Large intestine (tissue), 12 donors: ENCODE data around the gene CCDC24. TPM values are rescaled to one million over a fixed set of nuclear protein-coding genes. Genes with fewer than 3 reads are reported as not detected.

Experiments
- DNase-seq, 2 donors: peaks; one replicate each; pipeline versions ENCODE4 v3.0.0 to v3.0.0-alpha.2; 2013
- H3K27ac ChIP-seq: one replicate; pipeline ENCODE4 v1.5.1; 2013; ENCODE audit warnings: low read length
- H3K27me3 ChIP-seq: 2 replicates; pipeline ENCODE4 v1.6.1; 2013; ENCODE audit warnings: low read length; ENCODE audit not compliant: control insufficient read depth, insufficient read depth
- H3K36me3 ChIP-seq: 2 replicates; pipeline ENCODE4 v1.6.1; 2013; ENCODE audit warnings: low read length; ENCODE audit not compliant: control insufficient read depth, insufficient read depth
- H3K4me1 ChIP-seq: one replicate; pipeline ENCODE4 v1.6.1; 2013; ENCODE audit warnings: low read length; ENCODE audit not compliant: control insufficient read depth, insufficient read depth
- H3K4me3 ChIP-seq: one replicate; pipeline ENCODE4 v1.5.1; 2013; ENCODE audit warnings: low read length
- H3K9me3 ChIP-seq: one replicate; pipeline ENCODE4 v1.6.1; 2013; ENCODE audit warnings: mild to moderate bottlenecking, low read depth, low read length, moderate library complexity; ENCODE audit not compliant: control insufficient read depth
- WGBS: methylation state at CpG from one replicate; pipeline ENCODE4 v1.1.5; 2013; ENCODE audit warnings: low lambda C conversion rate; ENCODE audit not compliant: insufficient coverage; 5-methylcytosine and 5-hydroxymethylcytosine counted together
- long read RNA-seq, 11 donors: transcript quantifications; one replicate each; lab custom pipeline, GENCODE V29; 2026
- polyA plus RNA-seq: library from polyadenylated mRNA; unstranded; fragments of 120-200 nt; gene quantifications from one replicate; pipeline ENCODE4 v1.2.1, GENCODE V29; 2013

CCDC24 gene
- 23.4 TPM for polyA plus RNA-seq
- long read RNA-seq, donor 1, partial matches to known transcripts: 0 of 1 reads
- long read RNA-seq, donor 1, other reads (novel, unspliced or antisense): 0 of 1 reads
- long read RNA-seq, donor 2, partial matches to known transcripts: 0 of 1 reads
- long read RNA-seq, donor 2, other reads (novel, unspliced or antisense): 0 of 1 reads
- long read RNA-seq, donor 3: 0 reads
- long read RNA-seq, donor 4: 0 reads
- long read RNA-seq, donor 5, partial matches to known transcripts: 0 of 1 reads
- long read RNA-seq, donor 5, other reads (novel, unspliced or antisense): 0 of 1 reads
- long read RNA-seq, donor 6, partial matches to known transcripts: 0 of 1 reads
- long read RNA-seq, donor 6, other reads (novel, unspliced or antisense): 0 of 1 reads
- long read RNA-seq, donor 7: 0 reads
- long read RNA-seq, donor 8, partial matches to known transcripts: 6 of 8 reads
- long read RNA-seq, donor 8, other reads (novel, unspliced or antisense): 0 of 8 reads
- long read RNA-seq, donor 9: 0 reads
- long read RNA-seq, donor 10, partial matches to known transcripts: 11 of 11 reads
- long read RNA-seq, donor 10, other reads (novel, unspliced or antisense): 0 of 11 reads
- long read RNA-seq, donor 11: 0 reads

DNA sequence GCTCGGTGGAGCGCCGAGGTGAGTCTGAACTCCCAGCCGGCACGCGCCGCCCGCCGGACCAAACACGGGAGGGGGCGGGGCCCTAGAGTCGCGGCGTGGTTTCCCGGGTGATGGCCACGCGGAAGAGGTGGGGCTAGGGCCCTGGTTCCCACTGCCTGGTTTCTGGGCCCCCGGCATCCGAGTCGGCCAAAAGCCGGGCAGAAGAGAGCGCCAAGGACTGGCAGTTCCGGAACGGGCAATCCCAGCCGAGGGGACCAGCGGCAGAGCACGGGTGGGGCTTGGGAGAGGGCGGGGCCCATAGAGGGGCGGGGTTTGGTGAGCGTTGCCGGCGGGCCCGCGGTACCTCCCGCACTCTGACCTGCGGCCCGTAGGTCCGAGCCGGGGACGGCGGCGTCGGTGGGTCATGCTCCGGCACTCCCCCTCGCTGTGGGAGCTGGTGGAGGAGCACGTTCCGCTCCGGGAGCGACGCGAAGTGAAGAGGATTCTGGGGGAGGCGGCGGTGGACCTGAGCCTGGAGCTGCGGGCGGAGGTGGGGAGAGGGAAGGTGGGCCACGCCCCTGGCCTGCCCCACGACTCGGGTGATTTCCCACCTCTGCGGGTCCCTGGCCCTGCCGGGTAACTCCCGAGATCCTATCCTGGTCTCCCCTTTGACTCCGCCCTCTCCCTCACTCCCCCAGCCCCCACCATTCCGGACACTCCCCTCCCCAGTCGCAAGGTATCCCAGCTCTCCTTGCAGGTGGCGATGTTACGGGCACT lies at the start of gene CCDC24:
TSS of gene CCDC24 (plus strand) at position 124 of the 756 bp plus-strand sequence. CDS start at position 404, 280 bp downstream.
- Histone ChIP-seq H3K27me3 (no peaks in the 10 kb centered on the region), H3K9me3 (no peaks in the 10 kb centered on the region), H3K36me3 (no peaks in the 10 kb centered on the region), H3K27ac (peak within 1 kb of the TSS; percentile 86), H3K4me3 (peak within 1 kb of the TSS; percentile 86), H3K4me1 (peaks cover 48% of the 10 kb centered on the region)
- DNase-seq: peak; percentile 61 to 89
- WGBS: no CpG with 5 or more reads among the region's 66 CpGs

DNA sequence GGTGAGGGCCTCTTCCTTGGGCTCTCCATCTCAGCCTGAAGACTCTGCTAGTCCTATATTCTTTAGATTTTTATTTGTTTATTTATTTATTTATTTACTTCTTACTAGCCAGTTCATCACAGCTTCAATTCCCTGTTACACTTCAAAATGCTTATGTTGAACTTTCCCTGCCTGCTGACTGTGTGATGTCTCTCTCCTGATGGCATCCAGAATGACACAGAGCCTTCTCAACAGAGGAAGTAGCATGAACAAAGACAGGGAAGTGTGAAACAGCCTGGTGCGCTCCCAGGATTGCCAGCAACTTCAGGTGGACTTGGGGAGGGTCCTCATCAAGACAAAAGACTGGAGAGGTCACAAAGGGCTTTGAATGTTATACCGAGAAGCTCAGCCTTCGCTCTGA lies 49.0 kb upstream of the CCDC24 start:
- no peak for DNase-seq
- Histone ChIP-seq H3K36me3 (no peaks in the 10 kb centered on the region), H3K27ac (no peak overlapping the region), H3K4me3 (no peak overlapping the region), H3K4me1 (peaks cover 6% of the 10 kb centered on the region), H3K27me3 (no peaks in the 10 kb centered on the region), H3K9me3 (no peaks in the 10 kb centered on the region)
- WGBS: no CpG with 5 or more reads among the region's 3 CpGs

DNA sequence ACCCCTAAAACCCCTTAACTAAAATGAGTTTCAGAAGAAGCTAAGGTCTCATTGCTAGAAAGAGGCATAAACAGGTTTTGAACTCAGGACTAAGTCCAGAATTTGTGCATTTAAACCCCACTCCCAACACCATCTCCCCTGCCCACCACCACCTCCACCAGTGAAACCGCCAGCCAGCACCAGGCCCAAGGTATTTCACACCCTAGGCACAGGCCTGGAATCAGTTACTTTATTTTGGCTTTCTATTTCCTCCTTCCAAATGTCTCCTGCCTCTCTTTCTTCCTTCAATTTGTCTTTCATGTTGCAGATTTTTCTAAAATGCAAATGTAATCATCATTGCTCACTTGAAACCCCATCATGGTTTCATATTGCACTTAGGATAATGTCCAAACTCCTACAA lies 46.5 kb upstream of the CCDC24 start:
- Histone ChIP-seq H3K4me1 (peaks cover 17% of the 10 kb centered on the region), H3K36me3 (peaks cover 4% of the 10 kb centered on the region), H3K9me3 (no peaks in the 10 kb centered on the region), H3K4me3 (no peak overlapping the region), H3K27ac (no peak overlapping the region), H3K27me3 (no peaks in the 10 kb centered on the region)
- no peak for DNase-seq
- 100% methylated on average over 1 of the region's 1 CpG for WGBS

DNA sequence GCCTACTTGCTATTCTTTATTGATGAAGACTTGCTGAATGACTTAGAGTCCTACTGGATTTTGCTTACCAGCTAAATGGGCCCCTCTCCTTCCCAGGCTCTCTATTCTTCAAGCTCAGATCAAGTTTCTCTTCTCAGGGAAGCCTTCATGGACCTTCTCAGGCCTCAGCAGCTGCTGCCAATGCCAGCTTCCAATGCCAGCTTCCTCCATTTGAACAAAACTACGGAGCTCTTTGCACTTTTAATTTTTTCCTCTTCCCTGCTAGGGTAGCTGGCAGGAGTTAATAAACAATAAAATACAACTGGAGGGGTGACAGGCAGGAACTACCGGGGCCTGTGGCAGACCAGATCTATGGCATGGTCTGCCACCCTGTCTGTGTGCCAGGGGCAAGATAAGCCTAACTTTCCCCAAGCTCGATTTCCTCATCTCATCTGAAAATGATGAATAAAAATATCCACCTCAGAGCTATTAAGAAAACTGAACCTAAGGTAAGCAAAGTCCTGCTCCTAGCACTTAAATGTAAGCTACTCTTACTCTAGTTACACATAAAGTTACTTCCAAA lies 45.6 kb upstream of the CCDC24 start:
- Histone ChIP-seq H3K27ac (peak overlapping the region; percentile 88), H3K9me3 (no peaks in the 10 kb centered on the region), H3K36me3 (peaks cover 11% of the 10 kb centered on the region), H3K4me3 (peak overlapping the region; percentile 80), H3K27me3 (no peaks in the 10 kb centered on the region), H3K4me1 (peaks cover 17% of the 10 kb centered on the region)
- no peak for DNase-seq
- WGBS: no CpG with 5 or more reads among the region's 3 CpGs

DNA sequence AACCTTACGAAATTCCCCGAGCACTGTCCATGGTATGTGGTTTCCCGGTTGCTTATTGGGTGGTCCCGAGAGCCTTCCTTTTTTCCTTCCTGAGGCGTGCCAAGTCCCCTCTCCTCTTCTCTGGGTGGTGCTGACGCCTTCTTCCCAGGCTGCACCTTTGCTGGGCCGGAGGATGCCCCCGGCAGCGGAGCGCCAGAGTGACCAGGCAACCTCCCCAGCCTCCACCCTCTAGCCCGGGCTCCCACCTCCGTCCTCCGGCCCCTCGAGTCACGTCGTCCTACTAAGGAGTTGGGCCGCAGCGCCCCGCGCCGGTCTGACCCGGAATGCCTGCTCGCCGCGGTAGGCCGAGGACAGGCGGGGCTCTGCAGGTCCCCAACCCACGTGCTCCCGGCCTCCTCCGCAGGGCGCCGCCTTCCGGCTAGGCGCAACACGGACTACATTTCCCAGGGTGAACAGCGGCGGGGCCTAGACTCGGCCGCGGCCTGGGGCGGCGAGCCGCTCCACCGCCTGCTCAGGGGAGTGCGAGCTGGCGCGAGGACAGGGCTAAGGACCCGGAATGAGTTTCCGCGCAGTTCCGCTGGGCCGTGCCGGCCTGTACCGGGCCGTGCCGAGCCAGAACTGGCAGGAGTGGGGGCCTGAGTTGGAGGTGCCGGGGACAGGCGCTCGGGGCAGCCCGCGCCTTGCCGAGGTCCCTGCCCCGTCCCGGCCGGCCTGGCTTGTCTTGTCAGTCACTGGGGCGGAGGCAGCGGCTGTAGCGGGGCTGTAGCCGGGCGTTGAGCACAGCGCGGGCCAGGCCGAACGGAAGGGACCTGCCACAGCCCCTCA lies 45.0 kb upstream of the CCDC24 start, which contains the start of gene IPO13:
TSS of gene IPO13 (plus strand) at position 715 of the 825 bp plus-strand sequence. CDS start 651 bp downstream, outside the sequence.
- Histone ChIP-seq H3K9me3 (no peaks in the 10 kb centered on the region), H3K27me3 (no peaks in the 10 kb centered on the region), H3K36me3 (peaks cover 14% of the 10 kb centered on the region), H3K4me3 (peak within 1 kb of the TSS; percentile 80), H3K4me1 (peaks cover 17% of the 10 kb centered on the region), H3K27ac (peak within 1 kb of the TSS; percentile 88)
- DNase-seq: peak; percentile 98
- no CpG with 5 or more reads among the region's 74 CpGs for WGBS

DNA sequence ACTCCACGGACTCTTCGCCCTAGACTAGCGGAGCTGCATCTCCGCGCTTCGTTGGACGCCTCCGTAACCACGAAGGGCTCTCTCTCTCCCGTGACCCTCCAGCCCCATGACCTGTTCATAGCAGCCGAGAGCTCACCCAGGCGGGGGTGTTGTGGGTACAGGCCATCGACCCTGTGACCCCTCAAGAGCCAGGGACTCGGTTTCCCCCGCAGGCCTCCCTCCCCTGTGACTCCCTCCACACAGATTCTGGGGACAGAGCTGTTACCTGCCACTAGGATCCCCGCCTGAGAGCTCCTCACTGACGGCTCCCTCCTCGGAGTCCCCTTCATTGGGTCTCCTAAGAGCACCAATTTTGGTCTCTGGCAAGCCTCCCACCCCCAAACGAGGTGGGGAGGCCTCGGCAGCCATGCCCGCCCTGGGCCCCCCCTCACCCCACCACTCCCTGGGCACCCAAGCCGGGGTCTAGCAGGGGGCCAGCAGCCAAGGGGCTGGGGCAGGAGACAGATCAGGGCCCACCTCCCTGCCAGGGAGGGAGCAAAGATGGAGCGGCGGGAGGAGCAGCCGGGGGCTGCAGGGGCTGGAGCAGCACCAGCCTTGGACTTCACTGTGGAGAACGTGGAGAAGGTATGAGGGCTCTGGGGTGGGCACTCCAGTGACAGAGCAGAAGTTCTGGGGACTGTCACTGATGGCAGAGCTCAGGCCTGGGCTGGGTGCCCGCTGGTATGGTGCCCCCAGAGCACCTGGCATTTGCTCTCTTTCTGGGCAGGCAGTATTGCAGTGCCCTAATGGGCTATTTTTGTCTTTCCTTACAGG lies 44.1 kb upstream of the CCDC24 start:
- no peaks in the 10 kb centered on the region for H3K9me3 ChIP-seq
- no peaks in the 10 kb centered on the region for H3K27me3 ChIP-seq
- peaks cover 17% of the 10 kb centered on the region for H3K4me1 ChIP-seq
- H3K4me3 ChIP-seq: peak overlapping the region; percentile 80
- WGBS: no CpG with 5 or more reads among the region's 27 CpGs
- peaks cover 14% of the 10 kb centered on the region for H3K36me3 ChIP-seq
- no peak for DNase-seq
- peak overlapping the region; percentile 88 for H3K27ac ChIP-seq

DNA sequence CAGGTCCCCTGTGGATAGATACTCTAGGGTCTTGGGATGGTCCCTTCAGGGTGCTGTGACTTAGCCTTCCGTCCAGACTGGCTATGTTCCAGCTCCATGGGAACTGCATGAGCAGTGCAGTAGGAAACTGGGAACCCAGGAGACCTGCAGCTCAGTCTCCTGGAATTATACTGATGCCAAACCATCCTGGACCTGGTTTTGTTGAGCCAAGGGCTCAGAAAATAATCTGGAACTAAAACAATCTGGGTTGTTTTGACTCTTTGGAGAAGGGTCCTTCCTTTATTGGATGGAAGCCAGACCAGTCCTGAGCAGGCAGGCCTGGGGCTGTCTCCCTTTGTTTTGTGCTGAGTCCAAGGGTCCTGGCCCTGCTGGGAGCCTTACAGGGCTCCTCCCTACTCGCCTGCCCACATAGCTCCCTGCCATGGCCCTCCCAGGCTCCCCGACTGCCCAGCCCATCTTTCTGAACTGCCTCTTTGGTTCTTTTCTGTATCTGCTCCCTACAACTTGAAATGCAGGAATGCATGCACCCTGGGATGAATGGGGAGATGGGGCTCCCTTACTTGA lies 43.4 kb upstream of the CCDC24 start:
- Histone ChIP-seq H3K4me1 (peaks cover 17% of the 10 kb centered on the region), H3K27me3 (no peaks in the 10 kb centered on the region), H3K36me3 (peaks cover 14% of the 10 kb centered on the region), H3K9me3 (no peaks in the 10 kb centered on the region), H3K27ac (no peak overlapping the region), H3K4me3 (peak overlapping the region; percentile 80)
- no CpG with 5 or more reads among the region's 3 CpGs for WGBS
- peak in 1 of 2 donors; percentile 37 for DNase-seq

DNA sequence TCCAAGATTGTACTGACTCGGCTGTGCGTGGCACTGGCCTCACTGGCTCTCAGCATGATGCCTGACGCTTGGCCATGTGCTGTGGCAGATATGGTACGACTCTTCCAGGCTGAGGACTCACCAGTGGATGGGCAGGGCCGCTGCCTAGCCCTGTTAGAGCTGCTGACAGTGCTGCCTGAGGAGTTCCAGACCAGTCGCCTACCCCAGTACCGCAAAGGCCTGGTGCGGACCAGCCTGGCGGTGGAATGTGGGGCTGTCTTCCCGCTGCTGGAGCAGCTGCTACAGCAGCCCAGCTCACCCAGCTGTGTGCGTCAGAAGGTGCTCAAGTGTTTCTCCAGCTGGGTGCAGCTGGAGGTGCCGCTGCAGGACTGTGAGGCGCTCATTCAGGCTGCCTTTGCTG lies 41.7 kb upstream of the CCDC24 start:
- Histone ChIP-seq H3K4me1 (peaks cover 17% of the 10 kb centered on the region), H3K36me3 (peaks cover 14% of the 10 kb centered on the region), H3K27ac (no peak overlapping the region), H3K4me3 (no peak overlapping the region), H3K9me3 (no peaks in the 10 kb centered on the region), H3K27me3 (no peaks in the 10 kb centered on the region)
- WGBS: no CpG with 5 or more reads among the region's 13 CpGs
- DNase-seq: no peak
